GM18868 (cell line): ENCODE results near the gene KRT2.

Experiments used
- ATAC-seq: cut with Tn5 transposase; IDR thresholded peaks from one replicate; pipeline ENCODE4 v1.9.1; 2021; ENCODE audit warnings: mild to moderate bottlenecking, moderate library complexity; ENCODE audit not compliant: unreplicated experiment

The KRT2 gene

DNA sequence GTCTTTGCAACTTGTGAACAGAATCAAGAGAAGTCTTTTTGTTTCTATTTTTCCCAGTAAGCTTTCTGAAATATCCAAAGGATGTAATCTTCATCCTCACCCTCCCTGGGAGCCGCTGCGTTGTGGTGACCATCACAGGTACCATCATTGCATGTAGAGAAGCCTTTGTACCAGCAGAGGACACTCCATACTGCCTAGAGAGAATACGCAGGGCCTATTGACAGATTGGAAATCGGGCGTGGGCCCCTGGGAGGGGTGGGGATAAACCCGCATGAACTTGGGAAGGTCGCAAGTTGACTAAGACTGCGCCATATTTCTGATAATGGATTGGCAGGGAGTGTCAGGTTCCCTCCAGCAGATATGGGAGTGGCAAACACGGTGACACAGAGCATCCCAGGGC is 15.5 kb upstream of the KRT2 start:
- ATAC-seq: no peak

GRCh38 chr12:52666471-52666870 is 14.5 kb upstream of the KRT2 start:
- ATAC-seq: no peak

DNA sequence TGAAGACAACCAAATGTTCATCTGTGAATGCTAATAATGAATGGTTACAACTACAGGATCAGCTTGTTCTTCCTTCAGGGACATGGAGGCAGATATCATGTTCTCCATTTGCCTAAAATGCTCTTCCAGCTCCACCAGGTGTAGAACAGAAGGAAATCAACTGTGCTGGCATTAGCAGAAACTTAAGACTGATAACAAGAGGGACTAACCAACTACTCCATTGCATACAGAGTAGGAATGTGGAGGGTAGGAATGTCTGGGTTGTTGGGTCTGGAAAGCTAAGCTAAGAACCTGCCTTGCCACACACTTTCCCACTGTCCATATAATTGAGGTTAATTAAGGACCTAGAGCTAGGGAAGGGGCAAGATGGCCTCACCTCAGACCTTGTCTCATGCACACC is 11.4 kb upstream of the KRT2 start:
- ATAC-seq: no peak

GRCh38 chr12:52662918-52663229 is 10.9 kb upstream of the KRT2 start:
- no peak for ATAC-seq

GRCh38 chr12:52662093-52662917 is 10.3 kb upstream of the KRT2 start:
- no peak for ATAC-seq

DNA sequence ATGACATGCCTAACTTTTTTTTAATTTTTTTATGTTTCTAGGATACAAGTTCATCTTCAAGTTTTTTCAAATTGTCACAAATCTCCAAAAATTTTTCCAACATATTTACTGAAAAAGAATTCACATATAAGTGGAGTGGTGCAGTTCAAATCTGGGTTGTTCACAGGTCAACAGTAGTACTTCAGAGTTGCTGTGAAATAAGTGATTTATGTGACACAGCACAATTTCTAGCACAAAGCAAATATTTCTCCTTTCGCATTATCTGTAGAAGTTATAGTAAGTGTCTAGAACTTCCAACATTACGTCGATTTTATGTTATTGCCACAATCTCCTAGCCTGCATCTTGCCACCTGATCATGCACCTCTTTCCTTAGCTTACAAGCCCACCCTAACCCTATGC is 9.7 kb upstream of the KRT2 start:
- no peak for ATAC-seq

GRCh38 chr12:52660934-52661499 is 9.0 kb upstream of the KRT2 start:
- no peak for ATAC-seq

DNA sequence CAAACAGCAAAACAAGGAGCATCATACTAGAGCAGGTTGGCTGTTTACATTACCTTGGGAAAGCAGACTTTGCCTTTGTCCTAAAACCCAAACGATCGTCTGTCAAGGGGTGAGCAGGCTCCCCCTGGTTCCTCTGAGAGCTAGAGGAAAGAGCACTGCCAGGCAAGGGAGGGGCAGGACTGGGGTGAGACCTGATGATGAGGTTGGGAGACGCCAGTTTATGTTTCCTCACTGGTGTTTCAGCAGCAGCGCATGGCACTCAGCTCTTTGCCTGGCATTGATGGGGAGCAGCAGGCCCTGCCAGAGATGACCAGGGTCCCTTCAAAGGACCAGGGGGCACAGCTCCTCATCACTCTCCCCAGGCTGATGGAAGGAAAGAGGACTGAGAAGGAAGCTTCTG is 7.9 kb upstream of the KRT2 start:
- no peak for ATAC-seq

DNA sequence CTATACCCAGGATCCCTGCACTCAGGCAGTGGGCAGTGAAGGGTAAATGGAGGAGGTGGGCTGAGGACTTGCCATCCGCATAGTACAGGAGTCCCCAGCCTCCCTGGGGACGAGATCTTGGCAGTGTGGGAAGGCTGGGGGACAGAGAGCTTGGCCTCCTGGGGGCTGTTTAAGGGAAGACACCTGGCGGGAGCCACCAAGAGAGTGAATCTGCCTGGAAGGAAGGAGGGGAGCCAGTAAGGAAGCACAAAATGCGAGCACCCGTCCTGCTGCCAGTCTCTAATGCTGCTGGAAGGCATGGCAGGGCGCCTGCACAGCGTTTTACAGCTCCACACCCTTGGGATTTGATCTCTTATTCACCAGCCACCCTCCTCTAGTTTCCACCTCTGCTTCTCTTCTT is 7.4 kb upstream of the KRT2 start:
- no peak for ATAC-seq

- ATAC-seq: no peak
Observed at GRCh38 chr12:52658196-52658595, 6.2 kb upstream of the KRT2 start.

- no peak for ATAC-seq
Observed at GRCh38 chr12:52657250-52657902, 5.4 kb upstream of the KRT2 start.

DNA sequence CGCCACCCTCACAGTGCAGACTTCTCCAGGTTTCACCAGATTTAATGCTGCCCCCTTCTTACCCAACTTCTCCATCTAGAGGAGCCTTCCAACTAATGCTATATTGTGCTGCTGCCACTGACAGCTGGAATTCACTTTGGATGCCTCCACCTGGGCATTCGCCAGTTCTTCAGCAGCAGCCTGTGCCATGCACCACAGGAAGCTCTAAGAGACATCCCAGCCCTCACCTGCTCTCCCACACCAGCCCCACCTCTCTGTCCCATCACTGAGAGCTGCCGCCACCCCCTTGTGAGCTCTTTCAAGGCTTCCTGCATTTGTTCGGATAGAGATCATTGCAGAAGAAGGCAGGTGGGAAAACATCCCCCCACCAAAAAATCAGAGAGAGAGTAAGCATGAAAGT is 4.6 kb upstream of the KRT2 start:
- ATAC-seq: no peak

DNA sequence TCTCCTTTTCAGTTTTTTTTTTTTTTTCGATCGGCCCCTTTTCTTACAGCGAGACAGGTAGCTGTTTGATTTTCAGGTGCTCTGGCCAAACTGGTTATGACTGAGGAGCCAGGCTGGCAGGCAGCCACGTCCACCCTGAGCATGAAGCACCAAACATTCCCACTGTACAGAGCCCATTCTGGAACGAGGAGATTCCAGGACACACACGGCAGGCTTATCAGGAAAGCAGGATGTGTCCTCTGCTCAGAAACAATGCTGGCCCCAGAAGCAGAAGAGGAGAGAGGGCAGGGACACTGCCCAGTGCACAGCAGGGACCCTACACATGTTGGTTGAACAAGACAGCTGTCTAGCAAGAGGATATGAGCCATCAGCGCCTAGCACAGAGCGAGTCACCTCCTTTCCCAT is 3.7 kb upstream of the KRT2 start:
- no peak for ATAC-seq

DNA sequence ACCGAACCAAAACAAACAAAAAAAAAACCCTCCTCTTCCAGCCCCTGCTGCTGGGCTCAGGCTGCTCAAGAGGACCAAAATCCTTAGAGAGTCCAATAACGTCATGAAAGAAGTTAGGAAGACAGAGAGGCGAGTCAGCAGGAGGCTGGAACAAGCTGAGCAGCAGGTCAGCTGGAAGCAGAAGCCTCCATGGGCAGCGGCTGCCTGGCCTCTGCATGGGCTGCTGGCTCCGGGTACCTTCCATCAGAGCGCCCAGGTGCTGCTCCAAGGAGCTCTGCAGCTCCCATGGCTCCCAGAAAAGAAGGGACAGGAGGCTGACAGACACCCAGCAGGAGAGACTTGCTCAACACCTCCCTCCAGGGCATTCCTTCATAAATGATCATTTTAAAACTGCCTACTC is 3.2 kb upstream of the KRT2 start:
- ATAC-seq: no peak

DNA sequence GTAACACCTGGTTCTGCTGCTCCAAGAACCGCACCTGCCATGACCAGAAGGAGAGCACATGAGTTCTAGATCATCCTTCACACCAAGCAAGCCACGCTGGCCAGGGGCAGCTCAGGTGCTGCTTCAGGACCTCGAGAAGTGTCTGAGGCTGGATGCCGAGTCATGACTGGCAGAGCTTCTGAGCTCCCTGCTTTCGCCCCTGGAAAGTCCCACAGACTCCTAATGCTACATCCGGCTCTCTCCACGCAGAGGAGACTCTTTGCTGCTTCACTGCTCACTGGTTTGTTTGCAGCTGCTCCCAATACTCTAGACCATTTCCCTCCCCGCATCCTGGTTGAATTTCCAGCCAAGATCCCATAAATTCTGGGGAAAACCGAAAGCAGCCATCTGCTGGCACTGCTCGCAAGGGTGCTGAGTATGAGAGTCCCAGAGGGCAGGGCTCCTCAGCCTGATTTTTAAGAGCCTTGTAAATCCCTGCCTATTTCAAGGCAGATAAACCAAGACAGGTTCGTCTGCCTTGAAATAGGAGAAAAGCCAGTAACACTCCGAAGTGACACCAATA is 1.4 kb downstream of the KRT2 start:
- no peak for ATAC-seq

DNA sequence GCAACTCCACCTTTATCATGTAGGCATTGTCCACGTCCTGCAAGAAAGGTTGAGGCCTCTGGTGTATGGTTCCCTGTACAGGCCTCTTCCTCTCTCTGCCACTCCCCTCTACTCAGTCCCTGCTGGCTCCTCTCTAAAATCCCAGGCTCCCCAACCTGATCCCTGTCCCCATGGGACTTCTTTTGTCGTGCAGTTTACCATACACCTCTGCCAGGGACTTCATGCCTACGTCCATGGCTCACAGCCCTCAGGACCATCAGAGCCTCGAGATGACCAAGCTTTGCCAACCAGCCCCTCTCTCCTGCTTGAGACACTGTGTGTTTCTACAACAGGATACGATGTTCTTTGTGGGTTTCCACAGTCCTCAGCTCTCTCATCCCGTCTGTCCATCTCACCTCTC is 2.9 kb downstream of the KRT2 start:
- no peak for ATAC-seq

GRCh38 chr12:52648012-52648550 is 3.9 kb downstream of the KRT2 start:
- no peak for ATAC-seq

GRCh38 chr12:52647601-52648000 is 4.4 kb downstream of the KRT2 start:
- no peak for ATAC-seq

GRCh38 chr12:52646613-52647012 is 5.4 kb downstream of the KRT2 start:
- ATAC-seq: no peak

DNA sequence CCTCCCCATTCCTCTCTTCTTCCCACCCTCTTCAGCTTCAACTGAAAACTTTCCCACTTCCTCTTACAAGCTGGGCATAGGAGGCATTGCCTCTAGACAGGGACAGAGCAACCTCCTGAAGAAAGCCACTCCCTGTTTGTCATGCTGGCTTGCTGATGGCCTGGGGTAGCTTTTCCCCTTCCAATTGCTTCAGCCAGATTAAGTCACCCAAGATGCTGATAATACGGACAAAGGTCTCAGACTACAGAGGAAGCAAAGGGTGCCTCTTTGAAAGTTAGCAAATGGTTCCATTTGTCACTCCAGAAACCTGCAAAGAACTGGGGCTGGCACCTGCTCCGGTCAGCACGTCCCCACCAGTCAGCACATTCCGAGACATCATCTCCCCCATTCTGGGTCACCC is 6.0 kb downstream of the KRT2 start:
- ATAC-seq: no peak

GRCh38 chr12:52645120-52645761 is 6.8 kb downstream of the KRT2 start:
- ATAC-seq: no peak

DNA sequence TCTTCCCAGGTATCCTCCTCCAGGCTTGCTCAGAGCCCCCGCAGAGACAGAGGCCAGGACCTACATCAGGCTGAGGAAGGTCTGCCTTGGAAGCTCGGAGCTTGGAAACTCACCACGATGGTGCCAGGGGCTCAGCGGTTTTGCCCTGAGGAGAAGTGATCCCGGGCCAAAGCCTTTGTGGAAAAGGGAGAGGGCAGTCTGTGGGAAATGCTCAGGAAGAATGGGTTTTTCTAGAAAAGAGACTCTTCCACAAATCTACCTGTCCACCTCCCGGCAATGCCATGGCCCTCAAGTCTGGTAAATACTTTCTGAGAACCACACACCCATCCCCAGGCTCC is 8.0 kb downstream of the KRT2 start:
- no peak for ATAC-seq
